Astrocyte (in vitro differentiated cells and primary cell): ENCODE measurements around the gene CABP7.

Experiments
- EZH2 ChIP-seq: IDR thresholded peaks from 2 replicates; pipeline ENCODE4 v1.6.1; 2012; ENCODE audit warnings: mild to moderate bottlenecking, low read length, inconsistent platforms; ENCODE audit not compliant: insufficient read depth
- TF ChIP-seq, protein P1 (sequence below): IDR thresholded peaks from 2 replicates; pipeline ENCODE4 v1.5.1; 2011; ENCODE audit warnings: low read depth, mild to moderate bottlenecking, inconsistent platforms, low read length, moderate library complexity; ENCODE audit not compliant: insufficient read depth

DNA sequence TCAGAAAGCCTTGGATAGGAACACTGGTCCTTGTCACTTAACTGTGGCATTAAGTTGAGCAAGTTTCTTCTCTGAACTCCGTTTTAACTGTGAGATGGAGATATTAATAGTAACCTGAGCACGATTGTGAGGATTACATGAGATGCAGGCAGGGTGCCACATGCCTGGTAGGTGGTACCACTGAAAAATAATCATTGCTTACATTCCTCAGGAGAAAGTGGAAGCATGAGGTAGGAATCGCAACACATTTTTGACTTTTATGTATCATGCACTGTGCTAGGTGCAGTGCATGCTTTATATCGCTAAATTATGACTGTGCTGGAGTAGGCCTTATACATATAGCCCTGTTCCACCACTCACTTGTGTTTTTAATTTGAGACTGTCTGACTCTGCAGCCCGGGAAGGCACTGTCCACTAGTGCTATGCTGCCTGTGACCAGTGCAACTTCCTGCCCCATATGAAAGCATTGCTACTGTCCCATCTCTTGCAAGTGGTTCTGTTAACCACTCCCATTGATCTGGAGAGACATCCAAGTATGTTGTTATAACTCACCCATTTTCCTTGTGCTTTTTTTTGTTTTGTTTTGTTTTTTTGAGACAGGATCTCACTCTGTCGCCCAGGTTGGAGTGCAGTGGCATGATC, 48.4 kb downstream of the CABP7 start:
- TF ChIP-seq, protein P1, sequence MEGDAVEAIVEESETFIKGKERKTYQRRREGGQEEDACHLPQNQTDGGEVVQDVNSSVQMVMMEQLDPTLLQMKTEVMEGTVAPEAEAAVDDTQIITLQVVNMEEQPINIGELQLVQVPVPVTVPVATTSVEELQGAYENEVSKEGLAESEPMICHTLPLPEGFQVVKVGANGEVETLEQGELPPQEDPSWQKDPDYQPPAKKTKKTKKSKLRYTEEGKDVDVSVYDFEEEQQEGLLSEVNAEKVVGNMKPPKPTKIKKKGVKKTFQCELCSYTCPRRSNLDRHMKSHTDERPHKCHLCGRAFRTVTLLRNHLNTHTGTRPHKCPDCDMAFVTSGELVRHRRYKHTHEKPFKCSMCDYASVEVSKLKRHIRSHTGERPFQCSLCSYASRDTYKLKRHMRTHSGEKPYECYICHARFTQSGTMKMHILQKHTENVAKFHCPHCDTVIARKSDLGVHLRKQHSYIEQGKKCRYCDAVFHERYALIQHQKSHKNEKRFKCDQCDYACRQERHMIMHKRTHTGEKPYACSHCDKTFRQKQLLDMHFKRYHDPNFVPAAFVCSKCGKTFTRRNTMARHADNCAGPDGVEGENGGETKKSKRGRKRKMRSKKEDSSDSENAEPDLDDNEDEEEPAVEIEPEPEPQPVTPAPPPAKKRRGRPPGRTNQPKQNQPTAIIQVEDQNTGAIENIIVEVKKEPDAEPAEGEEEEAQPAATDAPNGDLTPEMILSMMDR, result no peak
- TF ChIP-seq EZH2, result no peak
